ENCODE results near the gene TXNDC16. TPM values are rescaled to one million over a fixed set of nuclear protein-coding genes. Genes with fewer than 3 reads are reported as not detected.

TXNDC16 gene
- total and polyA plus RNA-seq, 9 of the 15 experiments (the other 6 are each of a cell fraction or from before 2014, with no cell fraction given) = 1.8 to 6.2 (median 4.9) TPM

DNA sequence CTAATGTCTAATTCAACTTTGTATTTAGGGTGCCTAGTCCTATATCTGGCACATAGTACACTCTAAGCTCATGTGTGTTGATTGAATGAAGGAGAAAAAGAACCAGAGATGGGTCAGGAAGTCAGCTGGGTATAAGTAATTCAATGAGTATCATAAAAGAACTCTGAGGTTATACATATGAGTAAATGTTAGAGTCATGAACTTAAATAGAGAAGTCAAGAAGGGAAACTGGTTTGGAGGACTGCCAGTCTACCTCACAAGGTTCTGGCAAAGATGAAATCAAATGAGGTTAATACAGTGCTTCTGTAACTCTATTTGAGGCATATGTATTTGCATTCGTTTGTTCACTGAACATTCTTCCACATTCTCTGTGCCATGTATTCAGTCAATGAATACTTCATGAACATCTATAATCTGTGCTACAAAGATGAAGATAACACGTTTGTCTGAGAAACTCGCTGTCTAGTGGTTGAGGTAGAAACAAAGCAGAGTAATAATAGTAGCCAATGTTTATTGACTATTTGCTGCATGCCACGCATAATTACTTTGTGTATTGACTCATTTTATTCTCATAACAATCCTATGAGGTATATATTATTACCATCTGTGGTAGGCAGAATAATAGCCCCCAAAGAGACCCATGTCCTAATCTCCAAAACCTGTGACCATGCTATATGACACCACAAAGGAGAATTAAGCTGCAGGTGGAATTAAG, 149.3 kb downstream of the TXNDC16 start:
- WGBS (ENCODE audit: insufficient coverage, low coverage, missing lambda C conversion rate) = 0% methylated on average over 4 of the region's 4 CpGs
- Histone ChIP-seq H3K4me1 (replicated peaks in 1 of 2; ENCODE audit: control insufficient read depth in 2 of 2, insufficient read depth in 2 of 2, low read length in 2 of 2) (no peaks in the 10 kb centered on the region), H3K4me3 (no peak overlapping the region), H3K27ac (ENCODE audit: extremely low read depth, low read depth, low read length) (no peak overlapping the region), H3K9me3 (replicated peaks; ENCODE audit: control insufficient read depth, insufficient read depth, low read depth, low read length) (no peaks in the 10 kb centered on the region; the same call in 1 of the 2 replicates), H3K9me1 (ENCODE audit: control insufficient read depth, insufficient read depth, low read length) (no peaks in the 10 kb centered on the region), H4K20me1 (replicated peaks; ENCODE audit: control insufficient read depth, insufficient read depth, low read length) (no peaks in the 10 kb centered on the region), H2AFZ (ENCODE audit: low read depth, low read length) (no peak overlapping the region), H3K27me3 (ENCODE audit: control insufficient read depth in 2 of 2, insufficient read depth in 2 of 2, low read length in 2 of 2) (no peaks in the 10 kb centered on the region; a peak in 2 of 5 replicates), H3K9ac (ENCODE audit: insufficient read depth in 1 of 2, low read depth in 2 of 2, low read length in 2 of 2) (no peak overlapping the region), H3K79me2 (ENCODE audit: control insufficient read depth, insufficient read depth, low read length) (no peaks in the 10 kb centered on the region), H3K36me3 (ENCODE audit: control insufficient read depth, insufficient read depth, low read length) (no peaks in the 10 kb centered on the region), H3K4me2 (ENCODE audit: insufficient read depth, low read length) (no peak overlapping the region)
- BruUV-seq (replicated peaks) = no TSS peak
- ChIA-PET POLR2A (no interaction called here), CTCF (ENCODE audit: low intra/inter-chr PET ratio) (no interaction called here)
- no peak for FAIRE-seq
- intact Hi-C loops (cut with micrococcal nuclease) (no loop called here), in situ Hi-C loops (cut with MboI) (no loop called here)
- no peak for TF ChIP-seq AFF1 (IDR thresholded peaks at IDR 0.05; ENCODE audit: low read depth in 1 of 2, partially characterized antibody in 2 of 2)
- no peak for TF ChIP-seq RFX7 (CRISPR knock-in tag; IDR thresholded peaks at IDR 0.05)
- no peak for TF ChIP-seq PCBP2 (IDR thresholded peaks at IDR 0.05; ENCODE audit: low read depth, low read length, poor library complexity, severe bottlenecking)
- no peak for TF ChIP-seq SIX5 (IDR thresholded peaks at IDR 0.05; ENCODE audit: borderline replicate concordance in 1 of 2, insufficient read depth in 1 of 2, low read depth in 1 of 2, low read length in 2 of 2)
- no peak for TF ChIP-seq RBM25 (IDR thresholded peaks at IDR 0.05; ENCODE audit: low read depth, low read length, severe bottlenecking)
- no peak for TF ChIP-seq TRIM24 (IDR thresholded peaks at IDR 0.05)
- no peak for TF ChIP-seq ZNF609 (CRISPR knock-in tag; IDR thresholded peaks at IDR 0.05; ENCODE audit: borderline replicate concordance)
- TF ChIP-seq RBM17 (IDR thresholded peaks at IDR 0.05; ENCODE audit: borderline replicate concordance, low read depth, low read length) = no peak
- TF ChIP-seq NR3C1 (CRISPR knock-in tag; IDR thresholded peaks at IDR 0.05) = no peak
- no peak for TF ChIP-seq KDM5B (IDR thresholded peaks at IDR 0.05; ENCODE audit: insufficient replicate concordance, low read depth, low read length)
- no peak for TF ChIP-seq ZFPM2 (CRISPR knock-in tag; IDR thresholded peaks at IDR 0.05)
- no peak for ATAC-seq
- DNase-seq (ENCODE audit: extremely low read depth in 1 of 4, low spot score in 3 of 4) = no peak

Measured in K562 (cell line).